RWPE1 (cell line): ENCODE data around the gene ZNF32.

ENCODE experiments used
- CTCF ChIA-PET: fragments of 350-600 bp; sonication (Branson Sonifier 250); formaldehyde crosslinking; extraction: SDS; loops from one replicate; lab custom pipeline; 2021; lab: Yijun Ruan, JAX
- POLR2A ChIA-PET: fragments of 400-600 bp; formaldehyde crosslinking; extraction: SDS; loops from one replicate; lab custom pipeline; 2020; ENCODE audit warnings: antibody characterized with exemption; ENCODE audit not compliant: low non-redundant PET; lab: Yijun Ruan, JAX
- DNase-seq: peaks from one replicate; pipeline ENCODE4 v3.0.0; 2012; ENCODE audit warnings: low spot score
- H3K27ac ChIP-seq: fragments of 450-650 bp; 2 replicates; pipeline ENCODE4 v1.5.1; 2017
- TF ChIP-seq, protein P1 (sequence below): fragments of 450-650 bp; conservative IDR thresholded peaks from 2 replicates; pipeline ENCODE4 v1.5.1; 2017; ENCODE audit warnings: low read depth, mild to moderate bottlenecking

Gene ZNF32

DNA sequence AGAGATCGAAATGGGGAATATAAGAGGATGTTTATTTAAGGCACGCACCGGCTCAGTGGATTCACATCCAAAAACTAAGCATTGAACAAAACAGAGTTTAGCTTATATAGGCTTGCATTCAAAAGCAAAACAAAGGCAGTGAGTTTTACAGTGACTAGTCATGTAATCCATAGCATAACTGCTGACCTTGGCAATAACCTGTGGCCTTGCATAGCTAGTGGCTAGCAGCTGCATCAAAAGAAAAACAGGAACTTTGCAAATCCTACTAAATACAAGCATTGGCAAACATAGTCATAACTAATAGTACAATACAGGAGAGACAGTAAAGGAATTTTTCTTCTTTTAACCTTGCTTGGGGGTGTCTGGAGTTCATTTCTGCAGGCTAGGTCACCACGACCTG is 52.1 kb downstream of the ZNF32 start:
- POLR2A ChIA-PET: no interaction called here
- CTCF ChIA-PET: no interaction called here
- TF ChIP-seq, protein P1, sequence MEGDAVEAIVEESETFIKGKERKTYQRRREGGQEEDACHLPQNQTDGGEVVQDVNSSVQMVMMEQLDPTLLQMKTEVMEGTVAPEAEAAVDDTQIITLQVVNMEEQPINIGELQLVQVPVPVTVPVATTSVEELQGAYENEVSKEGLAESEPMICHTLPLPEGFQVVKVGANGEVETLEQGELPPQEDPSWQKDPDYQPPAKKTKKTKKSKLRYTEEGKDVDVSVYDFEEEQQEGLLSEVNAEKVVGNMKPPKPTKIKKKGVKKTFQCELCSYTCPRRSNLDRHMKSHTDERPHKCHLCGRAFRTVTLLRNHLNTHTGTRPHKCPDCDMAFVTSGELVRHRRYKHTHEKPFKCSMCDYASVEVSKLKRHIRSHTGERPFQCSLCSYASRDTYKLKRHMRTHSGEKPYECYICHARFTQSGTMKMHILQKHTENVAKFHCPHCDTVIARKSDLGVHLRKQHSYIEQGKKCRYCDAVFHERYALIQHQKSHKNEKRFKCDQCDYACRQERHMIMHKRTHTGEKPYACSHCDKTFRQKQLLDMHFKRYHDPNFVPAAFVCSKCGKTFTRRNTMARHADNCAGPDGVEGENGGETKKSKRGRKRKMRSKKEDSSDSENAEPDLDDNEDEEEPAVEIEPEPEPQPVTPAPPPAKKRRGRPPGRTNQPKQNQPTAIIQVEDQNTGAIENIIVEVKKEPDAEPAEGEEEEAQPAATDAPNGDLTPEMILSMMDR: no peak
- H3K27ac ChIP-seq: no peak overlapping the region
- no peak for DNase-seq

DNA sequence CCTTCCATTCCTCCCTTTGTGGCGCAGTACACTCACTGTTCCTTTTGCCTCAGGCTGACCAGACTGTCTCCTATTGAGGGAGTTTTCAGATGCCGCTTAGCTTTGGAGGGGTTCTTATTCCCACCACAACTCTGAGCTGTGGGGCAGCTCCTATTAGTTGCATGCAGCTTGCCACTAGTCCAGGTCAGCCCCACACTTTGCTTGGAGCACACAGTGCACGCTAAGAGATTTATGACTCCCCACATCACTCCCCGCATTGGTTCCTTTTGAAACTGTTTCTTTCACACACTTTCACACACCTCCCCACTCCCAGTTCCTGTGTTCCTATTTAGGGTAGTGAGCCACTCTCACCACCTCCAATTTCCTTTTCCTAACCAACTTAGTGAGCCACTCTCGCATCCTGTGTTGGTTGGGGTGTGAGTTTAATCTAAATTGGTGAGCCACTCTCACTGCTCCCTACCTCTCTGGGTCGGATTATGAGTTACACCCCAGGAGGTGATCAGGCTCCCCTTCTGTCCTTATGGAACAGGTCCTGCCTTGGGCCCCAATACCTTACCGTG is 52.9 kb downstream of the ZNF32 start:
- TF ChIP-seq, protein P1: no peak
- CTCF ChIA-PET: no interaction called here
- H3K27ac ChIP-seq: no peak overlapping the region
- POLR2A ChIA-PET: no interaction called here
- DNase-seq: no peak

DNA sequence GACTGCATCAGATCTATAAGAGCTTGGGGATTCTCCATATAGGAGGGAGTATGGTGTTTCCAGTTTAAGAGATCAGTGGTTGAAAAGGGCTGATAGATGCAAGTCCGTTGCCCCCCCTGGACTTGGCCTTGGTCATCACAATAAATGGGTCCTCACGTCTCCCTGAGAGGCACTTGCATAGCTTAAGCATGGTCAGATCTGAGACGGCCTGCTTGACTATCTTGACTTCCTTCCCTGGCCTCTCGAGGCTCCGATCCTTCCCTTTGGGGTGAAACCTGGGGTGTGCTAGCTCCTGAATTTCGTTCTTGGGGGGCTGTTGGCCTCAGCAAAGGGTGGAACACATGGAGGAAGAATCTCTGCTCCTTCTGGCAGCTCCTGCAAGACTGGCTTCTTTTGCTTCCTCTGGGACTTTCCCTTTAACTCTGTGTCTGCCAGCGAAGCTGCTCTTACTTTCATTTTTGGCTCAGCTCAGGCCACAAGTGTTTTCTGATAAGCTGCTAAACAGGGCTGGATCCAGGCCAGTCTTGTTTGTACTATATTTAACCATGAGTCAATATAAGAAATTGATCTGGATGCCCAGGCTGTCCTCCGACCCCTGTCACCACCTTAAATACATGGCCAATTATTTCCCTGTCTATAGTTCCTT is 53.6 kb downstream of the ZNF32 start:
- CTCF ChIA-PET: no interaction called here
- H3K27ac ChIP-seq: no peak overlapping the region
- DNase-seq: no peak
- TF ChIP-seq, protein P1: no peak
- POLR2A ChIA-PET: no interaction called here
